ENCODE data around the gene NOC2L.
"Not testable (repeated sequence)": the region's sequence is repeated elsewhere in the genome, so short reads cannot be mapped to it uniquely, and the experiment has no call there.

Gene NOC2L

GRCh38 chr1:998995-999724, 40.1 kb upstream of the NOC2L start:
- no peak overlapping the region for H3K9ac ChIP-seq (ENCODE audit: low read length)
- no peak overlapping the region for H3K4me3 ChIP-seq (ENCODE audit: low read length)
- no peaks in the 10 kb centered on the region for H3K36me3 ChIP-seq (ENCODE audit: control insufficient read depth, insufficient read depth, low read length)
- H3K9me3 ChIP-seq (ENCODE audit: control insufficient read depth, low read length) = no peaks in the 10 kb centered on the region
- H3K4me1 ChIP-seq (ENCODE audit: control insufficient read depth, insufficient read depth, low read length) = peaks cover 28% of the 10 kb centered on the region
- peaks cover 67% of the 10 kb centered on the region for H3K27me3 ChIP-seq (ENCODE audit: control insufficient read depth, insufficient read depth, low read length)

- Histone ChIP-seq H3K4me3 (ENCODE audit: low read length) (no peak overlapping the region), H3K9me3 (ENCODE audit: control insufficient read depth, low read length) (no peaks in the 10 kb centered on the region), H3K36me3 (ENCODE audit: control insufficient read depth, insufficient read depth, low read length) (no peaks in the 10 kb centered on the region), H3K9ac (ENCODE audit: low read length) (no peak overlapping the region), H3K27me3 (ENCODE audit: control insufficient read depth, insufficient read depth, low read length) (peaks cover 63% of the 10 kb centered on the region), H3K4me1 (ENCODE audit: control insufficient read depth, insufficient read depth, low read length) (peaks cover 28% of the 10 kb centered on the region)
Measured at GRCh38 chr1:998745-998994, 39.6 kb upstream of the NOC2L start.

GRCh38 chr1:997993-998744, 39.1 kb upstream of the NOC2L start:
- H3K4me1 ChIP-seq (ENCODE audit: control insufficient read depth, insufficient read depth, low read length) = peaks cover 28% of the 10 kb centered on the region
- no peaks in the 10 kb centered on the region for H3K9me3 ChIP-seq (ENCODE audit: control insufficient read depth, low read length)
- H3K4me3 ChIP-seq (ENCODE audit: low read length) = no peak overlapping the region
- peaks cover 58% of the 10 kb centered on the region for H3K27me3 ChIP-seq (ENCODE audit: control insufficient read depth, insufficient read depth, low read length)
- H3K36me3 ChIP-seq (ENCODE audit: control insufficient read depth, insufficient read depth, low read length) = no peaks in the 10 kb centered on the region
- no peak overlapping the region for H3K9ac ChIP-seq (ENCODE audit: low read length)

GRCh38 chr1:997713-997992, 38.6 kb upstream of the NOC2L start:
- Histone ChIP-seq H3K36me3 (ENCODE audit: control insufficient read depth, insufficient read depth, low read length) (no peaks in the 10 kb centered on the region), H3K9me3 (ENCODE audit: control insufficient read depth, low read length) (no peaks in the 10 kb centered on the region), H3K9ac (ENCODE audit: low read length) (no peak overlapping the region), H3K27me3 (ENCODE audit: control insufficient read depth, insufficient read depth, low read length) (peaks cover 55% of the 10 kb centered on the region), H3K4me1 (ENCODE audit: control insufficient read depth, insufficient read depth, low read length) (peaks cover 28% of the 10 kb centered on the region), H3K4me3 (ENCODE audit: low read length) (no peak overlapping the region)

- Histone ChIP-seq H3K27me3 (ENCODE audit: control insufficient read depth, insufficient read depth, low read length) (peaks cover 55% of the 10 kb centered on the region), H3K4me3 (ENCODE audit: low read length) (no peak overlapping the region), H3K9me3 (ENCODE audit: control insufficient read depth, low read length) (no peaks in the 10 kb centered on the region), H3K4me1 (ENCODE audit: control insufficient read depth, insufficient read depth, low read length) (peaks cover 27% of the 10 kb centered on the region), H3K9ac (ENCODE audit: low read length) (no peak overlapping the region), H3K36me3 (ENCODE audit: control insufficient read depth, insufficient read depth, low read length) (no peaks in the 10 kb centered on the region)
Measured at GRCh38 chr1:996851-997712, 38.0 kb upstream of the NOC2L start.

GRCh38 chr1:995665-996633, 36.9 kb upstream of the NOC2L start:
- no peaks in the 10 kb centered on the region for H3K9me3 ChIP-seq (ENCODE audit: control insufficient read depth, low read length)
- H3K9ac ChIP-seq (ENCODE audit: low read length) = no peak overlapping the region
- H3K4me3 ChIP-seq (ENCODE audit: low read length) = no peak overlapping the region
- peaks cover 46% of the 10 kb centered on the region for H3K27me3 ChIP-seq (ENCODE audit: control insufficient read depth, insufficient read depth, low read length)
- peaks cover 17% of the 10 kb centered on the region for H3K4me1 ChIP-seq (ENCODE audit: control insufficient read depth, insufficient read depth, low read length)
- H3K36me3 ChIP-seq (ENCODE audit: control insufficient read depth, insufficient read depth, low read length) = no peaks in the 10 kb centered on the region

- not testable (repeated sequence) for H3K9me3 ChIP-seq (ENCODE audit: control insufficient read depth, low read length); H3K36me3 ChIP-seq (ENCODE audit: control insufficient read depth, insufficient read depth, low read length); H3K4me1 ChIP-seq (ENCODE audit: control insufficient read depth, insufficient read depth, low read length); H3K9ac ChIP-seq (ENCODE audit: low read length); H3K4me3 ChIP-seq (ENCODE audit: low read length)
- H3K27me3 ChIP-seq (ENCODE audit: control insufficient read depth, insufficient read depth, low read length) = peaks cover 36% of the 10 kb centered on the region
Measured at GRCh38 chr1:994546-994945, 35.5 kb upstream of the NOC2L start.

GRCh38 chr1:993379-993995, 34.4 kb upstream of the NOC2L start:
- peaks cover 3% of the 10 kb centered on the region for H3K4me1 ChIP-seq (ENCODE audit: control insufficient read depth, insufficient read depth, low read length)
- H3K36me3 ChIP-seq (ENCODE audit: control insufficient read depth, insufficient read depth, low read length) = no peaks in the 10 kb centered on the region
- H3K9me3 ChIP-seq (ENCODE audit: control insufficient read depth, low read length) = no peaks in the 10 kb centered on the region
- H3K27me3 ChIP-seq (ENCODE audit: control insufficient read depth, insufficient read depth, low read length) = peaks cover 27% of the 10 kb centered on the region
- H3K4me3 ChIP-seq (ENCODE audit: low read length) = no peak overlapping the region
- no peak overlapping the region for H3K9ac ChIP-seq (ENCODE audit: low read length)

GRCh38 chr1:992362-992761, 33.3 kb upstream of the NOC2L start:
- Histone ChIP-seq H3K9ac (ENCODE audit: low read length) (no peak overlapping the region), H3K36me3 (ENCODE audit: control insufficient read depth, insufficient read depth, low read length) (no peaks in the 10 kb centered on the region), H3K4me3 (ENCODE audit: low read length) (no peak overlapping the region), H3K4me1 (ENCODE audit: control insufficient read depth, insufficient read depth, low read length) (no peaks in the 10 kb centered on the region), H3K27me3 (ENCODE audit: control insufficient read depth, insufficient read depth, low read length) (peaks cover 16% of the 10 kb centered on the region), H3K9me3 (ENCODE audit: control insufficient read depth, low read length) (no peaks in the 10 kb centered on the region)

GRCh38 chr1:991895-992294, 32.8 kb upstream of the NOC2L start:
- no peaks in the 10 kb centered on the region for H3K4me1 ChIP-seq (ENCODE audit: control insufficient read depth, insufficient read depth, low read length)
- H3K9me3 ChIP-seq (ENCODE audit: control insufficient read depth, low read length) = no peaks in the 10 kb centered on the region
- H3K27me3 ChIP-seq (ENCODE audit: control insufficient read depth, insufficient read depth, low read length) = peaks cover 11% of the 10 kb centered on the region
- H3K4me3 ChIP-seq (ENCODE audit: low read length) = no peak overlapping the region
- H3K36me3 ChIP-seq (ENCODE audit: control insufficient read depth, insufficient read depth, low read length) = no peaks in the 10 kb centered on the region
- no peak overlapping the region for H3K9ac ChIP-seq (ENCODE audit: low read length)

GRCh38 chr1:991275-991674, 32.2 kb upstream of the NOC2L start:
- H3K4me3 ChIP-seq (ENCODE audit: low read length); H3K4me1 ChIP-seq (ENCODE audit: control insufficient read depth, insufficient read depth, low read length); H3K9ac ChIP-seq (ENCODE audit: low read length); H3K36me3 ChIP-seq (ENCODE audit: control insufficient read depth, insufficient read depth, low read length); H3K27me3 ChIP-seq (ENCODE audit: control insufficient read depth, insufficient read depth, low read length); H3K9me3 ChIP-seq (ENCODE audit: control insufficient read depth, low read length): not testable (repeated sequence)

Measured in mucosa of stomach (tissue), 1 donor.